ENCODE results near the gene MYL4.
A peak's percentile ranks its signal among the peaks of the same experiment; 100 is the strongest.
"Not testable (repeated sequence)": the region's sequence is repeated elsewhere in the genome, so short reads cannot be mapped to it uniquely, and the experiment has no call there.

Gene MYL4

DNA sequence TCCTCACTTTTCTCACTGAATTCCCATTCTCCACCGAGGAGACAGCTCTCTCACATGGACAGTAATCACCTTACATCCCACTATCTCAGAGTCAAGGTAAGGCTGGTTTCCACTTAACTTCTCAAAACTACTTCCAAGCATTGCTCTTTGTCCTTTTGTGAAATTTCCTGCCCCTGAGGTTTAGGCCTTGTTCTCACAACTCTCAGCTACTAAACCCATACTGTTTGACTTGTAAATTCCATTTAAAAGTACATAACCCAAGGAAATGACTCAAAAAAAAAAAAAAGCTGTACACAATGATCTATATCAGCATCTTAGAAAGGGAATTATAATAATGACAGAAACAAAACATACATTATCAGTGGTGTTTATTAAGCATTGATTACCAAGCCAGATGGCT is 28.8 kb upstream of the MYL4 start:
- TF ChIP-seq TAF1 (IDR thresholded peaks at IDR 0.05; ENCODE audit: borderline replicate concordance, low read depth, low read length) (no peak), POLR2A (IDR thresholded peaks at IDR 0.05; ENCODE audit: low read depth, low read length) (no peak), POLR2AphosphoS5 (IDR thresholded peaks at IDR 0.05; ENCODE audit: low read depth, low read length) (no peak)
- FAIRE-seq (no peak), DNase-seq (ENCODE audit: insufficient read length) (no peak)

GRCh38 chr17:47180988-47181387 is 28.2 kb upstream of the MYL4 start:
- not testable (repeated sequence) for DNase-seq (ENCODE audit: insufficient read length); FAIRE-seq

- no peak for TF ChIP-seq TAF1 (IDR thresholded peaks at IDR 0.05; ENCODE audit: borderline replicate concordance, low read depth, low read length)
- no peak for TF ChIP-seq POLR2A (IDR thresholded peaks at IDR 0.05; ENCODE audit: low read depth, low read length)
- no peak for TF ChIP-seq POLR2AphosphoS5 (IDR thresholded peaks at IDR 0.05; ENCODE audit: low read depth, low read length)
- no peak for FAIRE-seq
- no peak for DNase-seq (ENCODE audit: insufficient read length)
Measured at GRCh38 chr17:47184681-47185080, 24.5 kb upstream of the MYL4 start.

- TF ChIP-seq POLR2AphosphoS5 (IDR thresholded peaks at IDR 0.05; ENCODE audit: low read depth, low read length) (no peak), POLR2A (IDR thresholded peaks at IDR 0.05; ENCODE audit: low read depth, low read length) (no peak), TAF1 (IDR thresholded peaks at IDR 0.05; ENCODE audit: borderline replicate concordance, low read depth, low read length) (no peak)
- no peak for DNase-seq (ENCODE audit: insufficient read length)
- no peak for FAIRE-seq
Measured at GRCh38 chr17:47188271-47188875, 20.8 kb upstream of the MYL4 start.

DNA sequence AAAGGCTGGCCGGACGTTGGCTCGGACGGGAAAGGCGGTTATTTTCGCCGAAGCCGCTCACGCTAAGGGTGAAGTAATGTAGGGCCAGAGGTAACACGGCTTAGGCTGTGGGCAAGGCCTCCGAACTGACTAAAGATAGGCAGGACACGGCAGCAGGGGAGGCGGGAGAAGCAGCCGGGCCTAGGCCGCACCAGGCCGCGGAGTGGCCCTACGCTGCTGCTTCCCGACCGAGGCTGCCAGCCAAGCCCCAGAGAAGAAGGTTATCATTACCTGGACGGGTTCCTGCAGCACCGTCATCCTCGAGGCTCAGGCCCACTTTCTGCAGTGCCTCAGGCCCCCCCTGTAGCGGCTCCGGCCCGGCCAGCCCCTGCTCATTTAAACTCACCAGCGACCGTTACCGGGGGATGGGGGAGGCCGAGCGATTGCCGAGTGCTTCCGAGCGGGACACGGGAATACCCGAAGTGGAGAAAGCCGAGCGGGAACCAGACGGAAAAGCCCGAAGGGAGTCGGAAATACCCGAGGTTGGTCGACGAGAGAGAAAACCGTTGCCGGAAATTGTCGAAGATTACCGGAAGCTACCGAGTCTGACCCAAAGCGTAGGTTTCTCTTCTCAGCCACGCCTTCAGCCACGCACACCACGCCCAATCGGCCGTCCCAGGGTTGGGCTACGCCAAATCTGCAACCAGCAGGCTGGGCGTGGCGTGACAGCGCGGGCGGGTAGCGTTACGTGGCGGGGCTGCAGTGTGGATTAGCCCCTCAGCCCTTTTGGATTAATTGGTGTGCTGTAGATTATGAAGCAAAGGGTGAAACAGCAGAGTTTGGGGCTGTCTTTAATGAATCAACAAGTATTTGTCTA is 20.0 kb upstream of the MYL4 start, which contains the start of gene CDC27:
CDC27 (minus strand) TSS at position 420 of the 856 bp plus-strand sequence; CDS start at position 297, 123 bp downstream.
- DNase-seq (ENCODE audit: insufficient read length) (peak; percentile 83), FAIRE-seq (peak; percentile 99)
- TF ChIP-seq POLR2A (IDR thresholded peaks at IDR 0.05; ENCODE audit: low read depth, low read length) (peak; percentile 61), TAF1 (IDR thresholded peaks at IDR 0.05; ENCODE audit: borderline replicate concordance, low read depth, low read length) (peak; percentile 68; the same call in 1 of the 2 replicates), POLR2AphosphoS5 (IDR thresholded peaks at IDR 0.05; ENCODE audit: low read depth, low read length) (0 out of 2 replicates have a peak, but pooled peaks have one; percentile 63)

DNA sequence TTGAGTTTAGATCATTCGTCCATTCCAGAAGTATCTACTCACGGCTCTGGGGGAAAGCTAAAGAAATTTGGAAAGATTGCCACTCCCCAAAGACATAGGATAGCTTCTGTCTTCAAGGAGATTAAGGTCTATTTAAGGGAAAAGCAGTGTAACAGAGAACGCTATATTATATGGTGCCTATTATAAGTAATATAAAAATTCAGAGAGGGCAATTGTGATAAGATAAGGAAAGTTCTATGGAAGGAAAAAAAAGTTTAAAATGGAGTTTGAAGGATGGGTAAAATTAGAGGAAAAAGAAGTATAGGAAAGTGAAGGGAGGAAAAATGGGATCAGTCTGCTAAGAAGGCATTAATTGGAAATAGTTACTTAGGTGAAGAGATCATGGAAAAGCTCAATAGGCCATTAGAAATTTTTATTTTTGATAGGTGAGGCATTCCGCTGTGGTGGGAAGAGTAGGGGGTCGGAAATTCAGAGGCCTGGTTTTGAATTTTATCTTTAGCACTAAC is 19.4 kb upstream of the MYL4 start:
- DNase-seq (ENCODE audit: insufficient read length) = no peak
- no peak for FAIRE-seq
- TF ChIP-seq POLR2AphosphoS5 (IDR thresholded peaks at IDR 0.05; ENCODE audit: low read depth, low read length) (no peak), POLR2A (IDR thresholded peaks at IDR 0.05; ENCODE audit: low read depth, low read length) (no peak), TAF1 (IDR thresholded peaks at IDR 0.05; ENCODE audit: borderline replicate concordance, low read depth, low read length) (no peak)

- DNase-seq (ENCODE audit: insufficient read length) (no peak), FAIRE-seq (no peak)
- TF ChIP-seq TAF1 (IDR thresholded peaks at IDR 0.05; ENCODE audit: borderline replicate concordance, low read depth, low read length) (no peak), POLR2AphosphoS5 (IDR thresholded peaks at IDR 0.05; ENCODE audit: low read depth, low read length) (no peak), POLR2A (IDR thresholded peaks at IDR 0.05; ENCODE audit: low read depth, low read length) (no peak)
Measured at GRCh38 chr17:47190243-47190642, 18.9 kb upstream of the MYL4 start.

DNA sequence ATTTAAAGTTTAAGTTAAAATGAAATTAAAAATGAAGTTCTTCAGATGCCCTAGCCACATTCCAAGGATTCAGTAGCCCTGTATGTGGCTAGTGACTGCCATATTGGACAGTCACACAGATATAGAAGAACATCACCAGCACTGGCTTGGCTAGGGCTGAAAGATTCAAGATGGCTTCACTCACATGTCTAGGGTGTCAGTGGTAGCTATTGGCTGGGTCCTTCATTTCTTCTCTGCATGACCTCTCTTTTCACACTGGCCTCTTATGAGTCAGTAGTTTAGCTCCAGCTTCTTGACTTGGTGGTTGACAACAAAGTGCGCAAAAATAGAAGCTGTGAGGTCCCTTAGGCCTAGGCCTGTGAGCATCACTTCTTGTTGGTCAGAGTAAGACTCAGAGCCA is 18.4 kb upstream of the MYL4 start:
- TF ChIP-seq POLR2AphosphoS5 (IDR thresholded peaks at IDR 0.05; ENCODE audit: low read depth, low read length) (no peak), POLR2A (IDR thresholded peaks at IDR 0.05; ENCODE audit: low read depth, low read length) (no peak), TAF1 (IDR thresholded peaks at IDR 0.05; ENCODE audit: borderline replicate concordance, low read depth, low read length) (no peak)
- FAIRE-seq = no peak
- DNase-seq (ENCODE audit: insufficient read length) = no peak

- FAIRE-seq = no peak
- TF ChIP-seq TAF1 (IDR thresholded peaks at IDR 0.05; ENCODE audit: borderline replicate concordance, low read depth, low read length) = no peak
- TF ChIP-seq POLR2AphosphoS5 (IDR thresholded peaks at IDR 0.05; ENCODE audit: low read depth, low read length) = no peak
- no peak for TF ChIP-seq POLR2A (IDR thresholded peaks at IDR 0.05; ENCODE audit: low read depth, low read length)
- no peak for DNase-seq (ENCODE audit: insufficient read length)
Measured at GRCh38 chr17:47192554-47192953, 16.6 kb upstream of the MYL4 start.

GRCh38 chr17:47193931-47194511 is 15.1 kb upstream of the MYL4 start:
- no peak for DNase-seq (ENCODE audit: insufficient read length)
- no peak for FAIRE-seq
- TF ChIP-seq POLR2A (IDR thresholded peaks at IDR 0.05; ENCODE audit: low read depth, low read length) (no peak), POLR2AphosphoS5 (IDR thresholded peaks at IDR 0.05; ENCODE audit: low read depth, low read length) (no peak), TAF1 (IDR thresholded peaks at IDR 0.05; ENCODE audit: borderline replicate concordance, low read depth, low read length) (no peak)

GRCh38 chr17:47197821-47198220 is 11.3 kb upstream of the MYL4 start:
- TF ChIP-seq POLR2AphosphoS5 (IDR thresholded peaks at IDR 0.05; ENCODE audit: low read depth, low read length) = no peak
- TF ChIP-seq POLR2A (IDR thresholded peaks at IDR 0.05; ENCODE audit: low read depth, low read length) = no peak
- TF ChIP-seq TAF1 (IDR thresholded peaks at IDR 0.05; ENCODE audit: borderline replicate concordance, low read depth, low read length) = no peak
- no peak for DNase-seq (ENCODE audit: insufficient read length)
- FAIRE-seq = no peak

Measured in GM12892 (cell line).